ENCODE data around the gene SCAF4.
"Not testable (repeated sequence)": the region's sequence is repeated elsewhere in the genome, so short reads cannot be mapped to it uniquely, and the experiment has no call there.

SCAF4 gene

GRCh38 chr21:31741116-31741515 lies 9.2 kb upstream of the SCAF4 start:
- DNase-seq (ENCODE audit: low read depth): no peak

- DNase-seq (ENCODE audit: low read depth): not testable (repeated sequence)
Observed at GRCh38 chr21:31737586-31738397, 5.9 kb upstream of the SCAF4 start.

- DNase-seq (ENCODE audit: low read depth): no peak
Observed at GRCh38 chr21:31735511-31735992, 3.6 kb upstream of the SCAF4 start.

- no peak for DNase-seq (ENCODE audit: low read depth)
Observed at GRCh38 chr21:31733551-31734149, 1.7 kb upstream of the SCAF4 start.

DNA sequence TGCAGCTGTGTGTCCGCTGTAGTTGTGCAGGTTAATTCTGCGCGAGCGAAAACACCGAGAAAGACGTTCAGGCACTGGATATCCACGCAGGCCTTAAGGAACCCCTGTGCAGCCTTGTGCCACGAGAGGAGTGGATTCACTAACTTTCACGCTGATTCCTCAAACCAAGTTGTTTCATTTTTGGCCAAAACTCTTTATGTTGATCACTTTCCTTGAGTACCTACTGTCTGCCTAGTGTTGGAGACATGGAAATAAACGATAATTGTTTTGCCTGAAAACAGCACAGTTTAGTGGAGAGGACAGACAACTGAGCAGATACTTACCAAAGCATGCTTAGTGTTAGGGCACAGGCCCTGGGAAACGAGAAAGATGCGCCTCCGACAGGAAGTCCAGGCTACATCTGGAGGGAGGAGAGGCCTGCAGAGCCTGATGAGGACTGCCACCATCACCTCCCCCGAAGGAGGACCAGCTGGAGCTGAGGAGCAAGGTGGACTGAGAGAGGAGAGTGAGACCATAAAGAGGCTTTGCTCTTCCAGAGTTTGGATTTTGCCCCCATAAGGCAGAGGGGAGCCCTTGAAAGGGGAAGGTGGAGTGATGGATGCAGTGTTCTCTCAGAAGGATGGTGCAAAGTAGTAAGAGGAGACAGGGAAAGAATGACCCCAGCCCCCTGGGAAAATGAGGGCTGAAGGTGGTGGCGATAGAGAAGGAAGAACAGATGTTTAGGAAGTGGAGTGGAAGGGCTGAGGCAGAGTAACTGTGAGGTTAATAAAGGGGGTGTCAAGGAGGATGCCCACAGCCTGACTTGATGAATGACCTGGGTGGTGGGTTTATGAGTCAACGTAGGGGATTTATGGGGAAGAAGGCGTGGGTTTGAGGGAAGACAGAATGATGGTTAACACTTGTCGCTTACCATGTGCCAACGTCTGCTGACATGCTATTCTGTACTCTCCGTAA lies 956 bp upstream of the SCAF4 start:
- no peak for DNase-seq (ENCODE audit: low read depth)

DNA sequence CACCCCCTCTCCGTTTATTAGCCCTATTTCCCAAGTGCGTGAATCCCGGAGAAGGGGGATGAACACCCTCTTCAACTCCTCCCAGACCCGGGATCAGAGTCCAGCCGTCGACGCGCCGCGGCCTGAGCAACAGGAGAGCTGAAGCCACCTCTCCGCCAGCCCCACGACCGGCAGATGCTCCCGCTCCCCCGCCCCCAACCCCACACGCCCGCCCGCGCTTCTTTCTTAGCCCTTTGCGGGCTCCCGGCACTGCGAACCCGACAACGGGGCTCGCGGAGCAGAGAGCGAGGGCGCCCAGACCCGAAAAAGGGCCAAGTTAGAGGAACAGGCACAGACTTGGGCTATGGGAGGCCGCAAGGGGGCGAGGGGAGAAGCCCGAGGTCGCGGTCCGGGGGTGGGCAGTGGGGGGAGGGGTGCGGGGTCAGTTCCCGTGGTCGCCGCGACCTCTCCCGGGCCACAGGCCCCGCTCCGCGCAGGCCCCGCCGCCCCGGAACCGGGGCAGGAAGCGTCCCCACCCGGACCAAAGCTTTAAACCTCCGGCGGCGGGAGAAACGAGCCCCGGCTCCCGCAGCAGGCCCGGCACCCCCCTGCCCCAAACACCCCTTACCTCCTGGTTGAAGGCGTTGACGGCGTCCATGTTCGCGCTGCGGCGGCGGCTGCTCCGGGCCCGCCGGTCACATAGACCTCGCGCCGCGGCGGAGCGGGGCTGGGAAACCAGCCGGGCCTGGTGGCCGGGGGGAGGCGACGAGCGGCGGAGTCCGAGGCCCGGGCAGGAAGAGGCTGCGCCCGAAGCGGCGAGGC lies 662 bp downstream of the SCAF4 start:
- no peak for DNase-seq (ENCODE audit: low read depth)

DNA sequence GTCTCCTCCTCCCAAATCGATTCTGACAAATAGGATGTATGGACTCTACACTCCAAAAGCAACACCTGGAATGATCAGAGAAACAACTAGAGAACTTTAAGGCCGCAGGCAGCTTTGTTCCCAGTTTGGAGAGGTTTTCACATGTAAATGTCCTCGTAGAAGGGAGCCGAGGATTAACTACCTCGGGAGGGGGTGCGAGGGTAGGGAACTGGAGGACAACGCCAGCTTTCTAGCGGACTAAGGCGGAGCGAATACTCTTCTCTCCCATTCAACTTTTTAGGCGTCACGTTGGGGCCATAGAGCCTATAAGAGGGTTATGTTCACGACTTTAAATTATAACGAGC lies 1.2 kb downstream of the SCAF4 start:
- no peak for DNase-seq (ENCODE audit: low read depth)

DNA sequence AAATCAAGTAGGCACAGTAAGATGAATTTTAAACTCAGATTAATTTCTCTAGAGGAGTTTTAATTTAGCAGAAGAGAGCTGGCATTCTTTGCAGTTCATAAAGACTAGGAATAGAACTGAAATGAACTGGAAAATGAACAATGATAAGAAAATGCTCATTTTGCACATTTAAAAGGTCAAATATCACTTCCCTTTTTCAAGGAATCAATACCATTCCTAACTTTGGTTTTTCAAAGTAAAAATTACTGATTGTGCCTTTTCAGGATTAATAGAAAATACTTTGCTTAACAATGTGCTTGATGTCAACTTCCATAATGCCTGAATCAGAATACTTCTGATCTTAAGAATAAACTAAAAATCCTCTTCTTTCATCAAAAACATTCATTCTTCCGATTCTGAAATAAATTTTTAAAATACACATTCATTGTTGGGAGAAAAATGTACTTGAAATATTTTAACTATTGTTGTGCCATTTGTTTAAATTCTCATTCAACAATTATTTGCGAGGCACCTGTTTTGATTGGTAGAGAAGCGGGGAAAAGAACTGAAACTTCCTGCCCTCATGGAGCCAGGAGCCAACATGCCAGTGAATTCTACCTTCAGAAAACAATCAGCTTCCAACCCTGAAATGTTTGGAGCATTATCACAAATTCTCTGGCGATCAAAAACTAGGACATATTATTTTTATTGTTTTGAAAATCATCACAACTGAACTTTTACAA lies 2.1 kb downstream of the SCAF4 start:
- no peak for DNase-seq (ENCODE audit: low read depth)

DNA sequence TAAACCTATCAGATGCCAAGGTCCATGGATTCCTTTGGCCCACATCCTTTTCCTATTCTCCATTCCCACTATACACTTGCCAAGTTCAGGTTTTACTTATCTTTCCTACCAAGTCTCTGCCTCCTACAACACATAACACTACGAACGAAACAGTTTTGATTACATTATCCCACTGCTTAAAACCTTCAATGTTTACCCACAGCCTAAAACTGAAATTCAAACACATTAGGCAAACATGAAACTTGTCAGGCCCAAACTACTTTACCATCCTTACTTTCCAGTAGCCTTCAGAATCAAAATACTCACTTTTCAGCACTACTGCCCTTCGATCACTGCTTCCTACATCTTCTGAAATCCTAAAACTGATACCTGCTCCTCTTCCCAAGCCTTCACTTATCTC lies 3.0 kb downstream of the SCAF4 start:
- DNase-seq (ENCODE audit: low read depth): no peak

DNA sequence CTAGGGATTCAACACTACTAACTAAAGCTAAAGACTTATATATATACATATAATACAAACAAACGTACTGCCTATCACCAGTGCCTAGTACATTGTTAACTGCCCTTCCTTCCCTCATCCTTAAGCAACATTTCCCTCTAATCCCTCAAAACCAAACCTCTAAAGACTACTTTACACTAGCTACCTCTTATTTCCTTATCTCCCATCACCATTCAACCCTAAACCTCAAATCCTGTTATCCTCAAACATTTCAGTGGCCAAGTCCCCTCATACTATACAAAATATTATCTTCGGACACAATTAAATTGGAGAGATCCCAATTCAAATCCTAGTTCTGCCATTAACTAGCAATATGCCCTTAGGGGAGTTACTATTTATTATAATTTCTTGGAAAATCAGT lies 3.7 kb downstream of the SCAF4 start:
- no peak for DNase-seq (ENCODE audit: low read depth)

GRCh38 chr21:31727181-31727580 lies 4.7 kb downstream of the SCAF4 start:
- DNase-seq (ENCODE audit: low read depth): no peak

DNA sequence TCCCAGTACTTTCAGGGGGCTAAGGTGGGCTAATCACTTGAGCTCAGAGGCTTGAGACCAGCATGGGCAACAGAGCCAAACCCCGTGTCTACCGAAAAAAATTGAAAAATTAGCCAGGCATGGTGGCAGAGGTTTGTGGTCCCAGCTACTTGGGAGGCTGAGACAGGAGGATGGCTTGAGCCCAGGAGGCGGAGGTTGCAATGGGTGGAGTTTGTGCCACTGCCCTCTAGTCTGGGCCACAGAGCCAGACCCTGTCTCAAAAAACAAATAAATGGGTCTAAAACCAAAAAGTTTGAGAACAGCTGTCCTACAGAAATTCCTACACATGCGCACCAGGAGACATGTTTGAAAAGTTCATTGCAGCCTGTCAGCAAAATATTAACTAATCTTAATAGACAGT lies 5.5 kb downstream of the SCAF4 start:
- no peak for DNase-seq (ENCODE audit: low read depth)

DNA sequence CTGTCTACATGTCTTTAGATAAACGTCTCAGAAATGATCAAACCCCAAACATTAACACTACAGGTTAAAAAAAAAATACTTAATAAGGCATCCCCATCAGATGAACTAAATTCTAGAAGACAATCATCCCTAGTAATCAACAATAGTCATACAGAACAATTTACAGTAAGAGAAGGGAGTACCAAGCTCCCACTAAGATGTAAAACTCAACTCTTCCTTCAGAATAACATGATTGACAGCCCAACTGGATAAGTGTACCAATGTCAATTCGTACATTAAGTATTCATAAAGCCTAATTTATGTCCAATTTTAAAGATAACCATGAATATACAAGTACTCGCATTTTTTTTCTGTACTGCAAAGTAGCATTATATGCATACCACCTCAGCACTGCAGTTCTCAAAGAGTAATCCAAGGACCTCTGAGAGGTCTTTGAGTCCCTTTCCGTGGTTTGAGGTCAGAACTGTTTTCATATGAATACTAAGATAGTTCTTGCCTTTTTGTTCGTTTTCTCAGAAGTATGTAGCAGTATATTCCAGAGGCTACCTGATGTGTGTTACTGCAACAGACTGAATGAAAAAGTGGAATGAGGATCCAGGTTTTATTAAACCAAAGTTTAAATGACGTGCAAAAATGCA lies 6.6 kb downstream of the SCAF4 start:
- no peak for DNase-seq (ENCODE audit: low read depth)

DNA sequence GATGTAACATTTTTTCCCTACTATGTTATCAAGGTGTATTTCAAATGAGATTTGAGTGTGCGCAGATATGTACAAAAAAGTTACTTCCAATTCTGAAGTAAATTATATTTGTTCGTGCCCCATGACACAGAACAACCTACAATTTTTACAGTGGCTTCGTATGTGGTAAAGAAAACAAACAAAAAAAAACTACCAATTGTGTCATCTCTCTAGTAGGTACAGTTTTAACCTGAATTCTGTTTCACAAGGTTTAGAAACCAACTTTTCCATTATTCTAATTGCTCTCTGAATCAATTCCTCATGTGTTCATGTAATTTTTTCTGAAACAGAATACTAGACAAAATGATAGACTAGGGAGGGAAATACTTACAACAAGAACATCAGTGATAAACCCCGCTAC lies 7.4 kb downstream of the SCAF4 start:
- no peak for DNase-seq (ENCODE audit: low read depth)

DNA sequence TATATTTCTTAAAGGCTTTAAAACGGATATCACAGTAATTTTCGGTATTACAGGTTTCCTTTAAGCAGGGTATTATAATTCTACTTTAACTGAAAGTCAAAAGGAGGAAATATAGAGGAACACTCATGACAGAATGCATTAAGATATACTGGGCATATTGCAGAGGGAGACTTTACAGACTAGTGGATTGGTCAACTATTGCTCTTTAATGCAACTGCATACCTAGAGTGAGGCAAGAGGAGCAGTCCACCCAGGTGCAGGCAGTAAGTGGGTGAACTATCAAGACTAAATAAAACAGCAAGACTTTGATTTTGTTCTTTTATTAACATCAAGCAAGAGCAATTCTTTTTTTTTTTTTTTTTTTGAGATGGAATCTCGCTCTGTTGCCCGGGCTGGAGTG lies 10.5 kb downstream of the SCAF4 start:
- DNase-seq (ENCODE audit: low read depth): no peak

DNA sequence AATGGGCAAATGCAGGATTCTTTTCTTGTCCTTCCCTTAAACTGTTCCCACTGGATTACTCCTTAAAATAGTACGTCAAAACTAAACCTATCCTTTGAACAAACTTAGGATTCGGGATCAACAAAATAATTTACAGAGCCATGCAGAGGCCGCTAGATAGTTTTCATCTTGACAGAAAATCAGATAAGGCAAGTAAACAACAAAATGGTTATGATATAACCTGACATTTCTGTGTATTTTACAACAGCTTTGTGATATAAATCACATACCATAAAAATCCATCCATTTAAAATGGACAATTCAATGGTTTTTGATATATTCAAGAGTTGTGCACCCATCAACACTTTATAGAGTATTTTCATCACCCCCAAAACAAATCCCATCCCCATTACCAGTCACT lies 11.2 kb downstream of the SCAF4 start:
- no peak for DNase-seq (ENCODE audit: low read depth)

GRCh38 chr21:31720330-31720729 lies 11.6 kb downstream of the SCAF4 start:
- no peak for DNase-seq (ENCODE audit: low read depth)

DNA sequence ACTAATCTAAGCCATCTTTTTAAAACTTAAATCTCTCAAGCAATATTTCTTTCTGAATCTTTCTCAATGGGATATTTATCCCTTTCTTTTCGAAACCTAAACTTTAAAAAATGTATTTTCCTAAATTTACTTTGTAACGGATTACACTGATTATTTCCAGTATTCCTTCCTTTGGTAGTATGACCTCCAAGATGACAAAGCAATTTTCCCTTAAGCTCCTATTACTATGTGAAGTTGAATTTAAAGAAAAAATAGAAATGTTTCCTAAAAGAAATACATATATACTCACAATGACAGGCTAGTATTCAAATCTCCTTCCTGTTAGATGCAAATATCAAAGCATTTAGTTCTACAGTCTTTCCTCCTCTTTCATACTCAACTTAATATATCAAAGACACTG lies 15.8 kb downstream of the SCAF4 start:
- no peak for DNase-seq (ENCODE audit: low read depth)

GRCh38 chr21:31714741-31715365 lies 17.1 kb downstream of the SCAF4 start:
- DNase-seq (ENCODE audit: low read depth): no peak
